NOMO-1 treated with DMSO at 0.1 percent for 48 hours (cell line): ENCODE measurements around the gene CHST5.

Experiments used
- DNase-seq: peaks from one replicate; lab custom pipeline; 2025; ENCODE audit not compliant: unreplicated experiment; lab: John Stamatoyannopoulos, UW

Gene CHST5

DNA sequence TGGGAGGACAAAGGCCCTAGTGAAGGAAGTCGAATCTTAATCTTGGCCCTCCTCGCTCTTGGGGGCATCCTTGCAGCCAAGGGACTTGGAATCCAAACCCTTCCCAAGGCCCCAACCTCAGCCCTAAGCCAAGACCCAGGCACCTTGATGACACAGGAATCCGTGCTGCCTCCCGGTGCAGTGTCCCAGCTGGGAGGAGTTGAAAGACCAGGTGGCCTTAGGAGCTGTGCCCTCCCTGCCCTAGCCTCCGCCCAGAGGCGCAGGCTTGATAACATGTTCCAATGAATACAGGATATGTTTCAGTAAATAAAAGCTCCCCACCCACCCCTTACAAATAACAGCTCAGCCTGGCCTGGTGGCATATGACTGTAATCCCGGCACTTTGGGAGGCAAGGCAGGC is at the start of gene CHST5:
Gene CHST5 (minus strand): TSS at position 208 of the 400 bp plus-strand sequence. CDS start 5,724 bp downstream, outside the sequence.
- no peak for DNase-seq

- DNase-seq = peak; percentile 9
Observed at GRCh38 chr16:75584108-75584507, 48.2 kb upstream of the CHST5 start.

DNA sequence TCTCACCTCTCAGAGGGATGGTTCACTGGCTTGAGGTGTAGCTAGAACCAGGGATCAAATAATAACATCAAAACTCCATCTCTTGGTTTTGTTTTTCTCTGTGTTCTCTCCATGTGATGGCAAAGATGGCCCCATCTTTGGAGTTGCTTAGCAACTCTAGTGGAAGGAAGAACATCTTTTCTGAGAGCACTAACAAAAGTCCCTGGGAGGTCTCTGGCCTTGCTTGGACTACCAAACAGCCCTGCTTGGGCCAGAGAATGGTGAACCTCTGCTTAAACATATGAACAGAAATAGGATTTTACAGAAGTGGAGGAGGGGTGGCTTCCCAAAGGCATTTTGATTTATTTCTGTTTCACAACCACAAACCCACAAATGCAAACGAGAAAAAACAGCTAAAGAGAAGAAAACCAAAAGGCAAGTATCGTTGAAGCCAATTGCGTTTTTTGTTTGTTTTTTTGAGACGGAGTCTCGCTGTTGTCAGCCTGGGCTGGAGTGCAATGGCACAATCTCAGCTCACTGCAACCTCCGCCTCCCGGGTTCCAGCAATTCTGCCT is 43.5 kb upstream of the CHST5 start:
- DNase-seq = peak; percentile 72

- peak; percentile 27 for DNase-seq
Observed at GRCh38 chr16:75578725-75579124, 42.8 kb upstream of the CHST5 start.

- no peak for DNase-seq
Observed at GRCh38 chr16:75578212-75578611, 42.3 kb upstream of the CHST5 start.

DNA sequence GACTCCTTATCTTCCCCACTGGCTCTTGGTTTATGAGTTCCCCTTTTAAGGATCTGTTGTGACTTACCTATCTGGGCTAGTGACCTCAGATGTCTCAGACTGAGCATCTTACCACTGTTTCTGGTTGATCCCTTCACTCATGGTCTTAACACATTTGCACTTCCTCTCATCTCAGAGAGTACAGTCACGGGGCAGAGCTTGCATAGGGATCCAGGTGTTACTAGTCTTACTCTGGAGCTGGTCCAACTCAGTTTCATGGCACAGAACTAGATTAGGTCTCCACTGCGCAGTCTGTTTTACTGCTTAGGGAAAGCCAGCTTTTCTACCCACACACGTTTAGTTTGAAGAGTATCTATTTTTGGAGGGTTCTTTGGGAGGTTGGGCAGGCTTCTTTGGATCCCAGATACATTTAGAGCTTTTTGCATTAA is 40.5 kb upstream of the CHST5 start:
- DNase-seq = no peak

- no peak for DNase-seq
Observed at GRCh38 chr16:75575958-75576357, 40.0 kb upstream of the CHST5 start.

- no peak for DNase-seq
Observed at GRCh38 chr16:75573955-75574354, 38.0 kb upstream of the CHST5 start.

DNA sequence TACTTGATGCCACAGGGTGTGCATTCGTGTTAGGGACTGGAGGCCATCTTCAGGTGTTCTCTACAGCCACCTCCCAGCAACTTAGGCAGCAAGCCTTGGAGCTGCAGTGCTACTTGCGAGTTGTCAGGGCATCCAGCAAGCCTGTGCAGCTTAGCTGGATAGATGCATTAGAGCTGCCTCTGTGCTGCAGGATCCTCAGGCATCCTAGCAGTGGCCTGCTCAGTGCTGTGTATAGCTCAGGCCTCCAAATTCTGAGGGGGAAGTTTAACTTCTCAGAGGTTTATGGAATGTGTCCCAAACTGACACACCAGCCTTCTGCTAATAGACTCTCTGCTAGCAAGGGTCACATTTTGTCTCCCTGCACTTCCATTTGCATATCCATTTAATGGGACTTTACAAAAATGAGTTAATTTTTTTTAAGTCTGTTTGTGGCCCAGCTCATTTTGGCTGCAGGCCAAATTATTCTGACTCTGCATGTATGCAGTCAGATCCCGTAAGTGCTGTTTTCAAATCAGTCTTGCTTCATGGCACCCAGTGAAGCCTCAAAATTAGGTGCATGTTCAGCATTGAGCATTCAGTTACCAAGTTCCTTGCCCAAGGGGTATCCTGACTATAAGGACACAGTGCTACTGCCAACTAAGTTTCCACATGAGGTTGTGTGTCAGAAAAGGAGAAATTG is 37.1 kb upstream of the CHST5 start:
- no peak for DNase-seq

GRCh38 chr16:75570396-75571065 is 34.6 kb upstream of the CHST5 start:
- DNase-seq = peak; percentile 23

DNA sequence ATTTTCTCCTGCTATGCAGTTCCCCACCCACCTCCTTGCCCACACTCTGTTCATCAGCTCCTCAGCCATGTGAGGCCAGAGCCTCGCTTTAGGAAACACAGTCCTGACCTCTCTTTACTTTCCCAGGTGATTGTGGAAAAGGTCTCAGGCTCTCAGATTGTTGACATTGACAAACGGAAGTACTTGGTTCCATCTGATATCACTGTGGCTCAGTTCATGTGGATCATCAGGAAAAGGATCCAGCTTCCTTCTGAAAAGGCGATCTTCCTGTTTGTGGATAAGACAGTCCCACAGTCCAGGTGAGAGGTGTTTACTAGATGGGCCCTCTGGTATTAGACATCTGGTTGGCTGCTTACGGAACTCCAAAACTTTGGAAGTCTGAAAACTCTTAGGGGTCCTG is 32.0 kb upstream of the CHST5 start:
- no peak for DNase-seq

- DNase-seq = no peak
Observed at GRCh38 chr16:75566758-75567255, 30.9 kb upstream of the CHST5 start.

GRCh38 chr16:75566040-75566757 is 30.3 kb upstream of the CHST5 start, which contains the start of gene GABARAPL2:
GABARAPL2 (plus strand) TSS chr16:75566379; CDS start chr16:75566487, 108 bp downstream.
- DNase-seq = peak; percentile 90

DNA sequence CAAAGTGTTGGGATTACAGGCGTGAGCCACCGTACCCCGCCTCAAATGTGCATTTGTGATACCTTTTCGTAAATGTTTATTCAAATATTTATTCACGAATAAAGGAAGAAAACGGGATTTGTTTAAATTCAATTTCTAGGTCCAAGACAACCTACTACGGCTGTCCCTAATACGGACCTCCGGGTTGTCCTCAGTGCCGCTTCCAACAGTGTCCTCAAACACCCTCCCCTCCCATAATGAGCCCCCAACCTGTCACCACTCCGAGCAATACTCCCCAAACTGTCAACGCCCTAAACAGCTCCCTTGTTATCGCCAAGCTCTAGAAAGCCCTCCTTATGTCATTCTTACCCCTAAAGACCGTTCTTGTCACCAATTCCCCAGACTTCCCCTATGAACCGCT is 29.7 kb upstream of the CHST5 start:
- DNase-seq = no peak

GRCh38 chr16:75559564-75560372 is 23.9 kb upstream of the CHST5 start:
- no peak for DNase-seq

GRCh38 chr16:75558846-75559401 is 23.0 kb upstream of the CHST5 start:
- DNase-seq = no peak

DNA sequence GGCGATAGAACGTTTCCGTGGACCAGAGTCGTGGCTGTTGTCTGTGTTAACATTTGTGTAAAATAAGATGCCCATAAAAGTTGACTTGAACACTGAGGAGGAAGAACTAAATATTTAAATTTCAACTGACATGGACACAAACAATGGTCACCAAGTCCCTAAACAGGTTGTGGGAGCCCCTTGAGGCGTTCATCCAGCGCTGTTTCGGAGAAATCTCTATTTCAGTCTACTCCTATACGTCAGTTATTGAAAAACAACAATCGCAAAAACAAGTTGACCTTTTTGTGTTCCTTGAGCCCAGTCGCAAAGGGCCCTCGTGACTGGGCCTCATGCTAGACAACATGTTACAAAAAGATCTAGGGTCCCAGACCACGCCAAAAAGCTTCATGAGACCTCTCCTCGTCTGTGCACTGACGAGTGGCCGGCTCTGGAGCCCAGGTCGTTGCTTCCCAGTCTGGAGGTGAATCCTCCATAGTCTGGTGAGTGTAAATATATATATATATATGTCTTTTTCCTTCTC is 20.6 kb upstream of the CHST5 start:
- no peak for DNase-seq

DNA sequence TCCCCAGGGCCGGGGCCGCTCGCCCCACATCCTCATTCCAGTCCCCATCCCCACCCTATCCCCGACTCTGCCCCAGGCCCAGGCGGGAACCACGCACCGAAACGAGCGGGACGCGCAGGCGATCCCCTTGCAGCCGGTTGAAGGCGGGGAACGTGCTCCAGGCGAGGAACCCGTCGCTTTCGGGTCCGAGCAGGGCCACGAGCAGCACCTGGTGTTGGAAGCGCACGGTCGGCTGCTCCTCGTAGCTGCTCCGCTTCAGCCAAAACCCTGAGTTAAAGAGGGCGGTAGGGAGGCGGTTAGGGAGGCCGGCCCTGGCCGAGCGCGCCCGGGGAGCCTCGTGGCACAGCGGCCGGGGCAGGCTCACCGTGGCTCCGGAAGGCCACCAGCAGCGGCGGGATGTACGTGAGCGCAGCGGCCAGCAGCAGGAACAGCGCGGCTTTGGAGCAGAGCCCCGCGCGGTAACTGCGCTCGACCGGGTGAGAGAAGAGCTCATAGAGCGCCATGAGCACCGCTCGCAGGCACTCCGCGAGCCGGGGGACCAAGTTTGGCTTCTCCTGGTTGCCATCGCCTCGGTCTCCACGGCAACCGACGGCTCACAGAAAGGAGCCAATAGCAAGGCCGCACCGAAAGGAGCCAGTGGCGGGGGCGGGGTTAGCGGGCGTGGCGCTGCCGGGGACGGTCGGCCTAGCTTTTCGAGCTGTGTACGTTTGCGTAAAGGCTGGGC is 20.0 kb upstream of the CHST5 start, which contains the start of gene TMEM231:
Gene TMEM231 (minus strand): TSS at position 546 of the 724 bp plus-strand sequence. CDS start 43 bp downstream, at position 503.
- DNase-seq = peak; percentile 90

DNA sequence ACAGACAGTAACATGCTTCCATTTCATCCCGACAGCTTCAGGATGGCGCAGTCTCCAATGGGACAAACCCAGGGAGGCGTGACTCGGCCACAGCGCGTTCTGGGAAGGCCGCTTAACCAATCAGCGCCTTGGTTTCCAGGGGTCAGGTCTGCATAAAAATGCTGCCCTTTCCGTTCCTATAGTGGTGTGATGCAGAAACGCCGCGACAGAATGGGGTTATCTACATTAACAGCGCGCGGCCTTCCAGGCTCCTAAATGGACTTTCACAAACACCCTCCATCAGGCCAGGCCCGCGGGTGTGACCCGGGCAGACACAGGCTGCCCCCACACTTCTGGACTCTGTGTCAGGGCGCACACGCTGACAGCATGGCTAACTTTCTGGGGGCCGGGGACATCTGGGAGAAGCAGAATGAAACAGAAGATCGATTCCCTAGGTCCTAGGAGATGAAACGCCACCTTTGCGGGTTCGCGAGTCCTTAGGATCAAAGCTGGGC is 19.4 kb upstream of the CHST5 start:
- peak; percentile 34 for DNase-seq
